ENCODE measurements around the gene PIM1. TPM values are rescaled to one million over a fixed set of nuclear protein-coding genes. Genes with fewer than 3 reads are reported as not detected.

PIM1 gene
- total and polyA plus RNA-seq, 9 of the 15 experiments (the other 6 are each of a cell fraction or from before 2014, with no cell fraction given) = 19.0 to 789 (median 212) TPM

GRCh38 chr6:37177077-37177934, 7.4 kb downstream of the PIM1 start (continued):
- TF ChIP-seq MCM5 (IDR thresholded peaks at IDR 0.05; ENCODE audit: low read depth) = no peak
- TF ChIP-seq HNRNPUL1 (IDR thresholded peaks at IDR 0.05; ENCODE audit: low read length) = no peak; the same call in 1 of the 2 replicates
- TF ChIP-seq NBN (IDR thresholded peaks at IDR 0.05; ENCODE audit: low read depth) = peak; percentile 73
- TF ChIP-seq ZNF561 (CRISPR knock-in tag; conservative IDR thresholded peaks at IDR 0.05) = no peak
- TF ChIP-seq ZBTB2 (IDR thresholded peaks at IDR 0.05) = peak; percentile 81
- no peak for TF ChIP-seq EWSR1 (IDR thresholded peaks at IDR 0.05; ENCODE audit: borderline replicate concordance, low read depth, partially characterized antibody)
- TF ChIP-seq SUPT5H (IDR thresholded peaks at IDR 0.05) = peak; percentile 2; the same call in 1 of the 2 replicates
- no peak for TF ChIP-seq NELFE (IDR thresholded peaks at IDR 0.05; ENCODE audit: insufficient read depth, insufficient read length)
- TF ChIP-seq TSC22D4 (tag; IDR thresholded peaks at IDR 0.05) = no peak
- no peak for TF ChIP-seq USF2 (CRISPR knock-in tag; IDR thresholded peaks at IDR 0.05)
- no peak for TF ChIP-seq NCOR1 (IDR thresholded peaks at IDR 0.05)
- TF ChIP-seq RNF219 (CRISPR knock-in tag; IDR thresholded peaks at IDR 0.05) = peak; percentile 24; the same call in 1 of the 2 replicates
- TF ChIP-seq ZNF512 (tag; IDR thresholded peaks at IDR 0.05) = no peak
- TF ChIP-seq ZNF644 (tag; IDR thresholded peaks at IDR 0.05; ENCODE audit: low read depth) = no peak
- peak; percentile 30 for TF ChIP-seq POLR2B (IDR thresholded peaks at IDR 0.05; ENCODE audit: low read depth, partially characterized antibody)
- no peak for TF ChIP-seq ZNF232 (CRISPR knock-in tag; IDR thresholded peaks at IDR 0.05)
- TF ChIP-seq ILK (tag; IDR thresholded peaks at IDR 0.05; ENCODE audit: borderline replicate concordance, low read depth) = no peak; the same call in 1 of the 2 replicates
- TF ChIP-seq NFIC (IDR thresholded peaks at IDR 0.05) = peak; percentile 42
- TF ChIP-seq NFIX (CRISPR knock-in tag; IDR thresholded peaks at IDR 0.05; ENCODE audit: low read depth) = no peak
- 0 out of 2 replicates have a peak, but pooled peaks have one; percentile 63 for TF ChIP-seq HIVEP1 (CRISPR knock-in tag; IDR thresholded peaks at IDR 0.05)
- TF ChIP-seq ZNF316 (IDR thresholded peaks at IDR 0.05) = no peak
